Testis (tissue), 2 donors: ENCODE data around the gene ROBO1.

ENCODE experiments used
- POLR2A ChIP-seq: fragments of 450-650 bp; IDR thresholded peaks from one replicate; pipeline ENCODE4 v1.6.1; 2017; ENCODE audit warnings: antibody characterized with exemption, mild to moderate bottlenecking, moderate library complexity
- TF ChIP-seq, protein P1 (sequence below), 3 experiments: fragments of 450-650 bp in 2 of 3; fragments of 200-600 bp in 1 of 3; sonication (generic) in 1 of 3; IDR thresholded peaks; one replicate each; pipeline ENCODE4 v1.5.1; 2016 to 2019; ENCODE audit warnings: antibody characterized with exemption in 3 of 3, mild to moderate bottlenecking in 2 of 3, moderate library complexity in 1 of 3

DNA sequence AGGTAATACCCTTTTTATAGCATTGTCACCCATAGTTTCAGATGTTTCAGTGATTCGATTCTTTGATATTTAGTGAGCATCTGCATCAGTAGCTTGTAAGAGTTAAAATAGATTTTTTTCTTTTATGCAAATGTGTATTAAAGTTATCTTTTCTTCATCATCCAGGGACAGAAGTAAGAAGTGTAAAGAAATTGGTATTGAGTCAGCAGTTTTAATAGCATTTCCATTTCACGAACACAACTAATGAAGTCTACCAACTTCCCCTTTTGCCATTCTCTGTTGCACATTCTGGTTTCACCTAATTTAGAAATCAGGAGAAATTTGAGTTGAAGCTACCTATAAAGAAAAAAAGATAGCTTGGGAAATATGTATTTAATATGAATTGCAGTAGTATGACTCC, 127.9 kb downstream of the ROBO1 start:
- TF ChIP-seq, protein P1, sequence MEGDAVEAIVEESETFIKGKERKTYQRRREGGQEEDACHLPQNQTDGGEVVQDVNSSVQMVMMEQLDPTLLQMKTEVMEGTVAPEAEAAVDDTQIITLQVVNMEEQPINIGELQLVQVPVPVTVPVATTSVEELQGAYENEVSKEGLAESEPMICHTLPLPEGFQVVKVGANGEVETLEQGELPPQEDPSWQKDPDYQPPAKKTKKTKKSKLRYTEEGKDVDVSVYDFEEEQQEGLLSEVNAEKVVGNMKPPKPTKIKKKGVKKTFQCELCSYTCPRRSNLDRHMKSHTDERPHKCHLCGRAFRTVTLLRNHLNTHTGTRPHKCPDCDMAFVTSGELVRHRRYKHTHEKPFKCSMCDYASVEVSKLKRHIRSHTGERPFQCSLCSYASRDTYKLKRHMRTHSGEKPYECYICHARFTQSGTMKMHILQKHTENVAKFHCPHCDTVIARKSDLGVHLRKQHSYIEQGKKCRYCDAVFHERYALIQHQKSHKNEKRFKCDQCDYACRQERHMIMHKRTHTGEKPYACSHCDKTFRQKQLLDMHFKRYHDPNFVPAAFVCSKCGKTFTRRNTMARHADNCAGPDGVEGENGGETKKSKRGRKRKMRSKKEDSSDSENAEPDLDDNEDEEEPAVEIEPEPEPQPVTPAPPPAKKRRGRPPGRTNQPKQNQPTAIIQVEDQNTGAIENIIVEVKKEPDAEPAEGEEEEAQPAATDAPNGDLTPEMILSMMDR (IDR thresholded peaks at IDR 0.05): no peak
- no peak for TF ChIP-seq POLR2A
